ENCODE results near the gene HSD11B1L.
"Not testable (repeated sequence)": the region's sequence is repeated elsewhere in the genome, so short reads cannot be mapped to it uniquely, and the experiment has no call there.

Gene HSD11B1L

DNA sequence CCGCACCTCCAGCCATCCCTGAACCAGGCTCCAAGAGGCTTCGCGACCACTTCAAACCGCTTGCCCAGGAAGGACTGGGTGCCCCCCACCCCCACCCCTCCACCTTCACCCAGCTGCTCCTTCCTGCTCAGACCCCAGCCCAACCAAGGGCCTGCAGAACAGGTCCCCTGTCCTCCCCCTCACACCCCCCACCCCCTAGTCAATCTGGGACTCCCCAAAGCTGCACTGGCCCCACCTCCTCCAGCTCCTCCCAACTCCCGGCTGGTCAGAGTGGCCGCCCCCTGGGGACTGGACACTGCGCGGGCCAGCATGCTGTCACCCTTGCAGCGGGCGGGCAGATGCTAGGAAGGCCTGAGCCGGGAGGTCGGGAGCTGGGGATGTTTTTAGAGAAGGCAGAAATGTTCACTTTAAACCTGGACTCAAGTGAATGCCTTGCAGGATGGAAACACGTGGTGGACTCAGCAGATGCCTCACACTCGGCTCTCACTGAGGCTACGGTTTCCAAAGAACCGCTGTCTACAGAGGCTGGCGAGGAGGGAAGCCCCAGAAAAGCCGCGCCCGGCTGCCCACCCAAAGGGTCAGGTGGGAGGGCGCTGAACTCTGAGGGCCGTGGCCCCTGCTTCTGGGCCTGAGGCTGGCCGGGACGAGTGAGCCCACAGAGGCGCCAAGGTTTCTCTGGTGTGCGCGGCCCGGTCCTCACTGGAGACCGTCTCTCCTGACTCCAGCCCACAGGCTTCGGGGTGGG is 17.2 kb downstream of the HSD11B1L start:
- DNase-seq, result no peak

DNA sequence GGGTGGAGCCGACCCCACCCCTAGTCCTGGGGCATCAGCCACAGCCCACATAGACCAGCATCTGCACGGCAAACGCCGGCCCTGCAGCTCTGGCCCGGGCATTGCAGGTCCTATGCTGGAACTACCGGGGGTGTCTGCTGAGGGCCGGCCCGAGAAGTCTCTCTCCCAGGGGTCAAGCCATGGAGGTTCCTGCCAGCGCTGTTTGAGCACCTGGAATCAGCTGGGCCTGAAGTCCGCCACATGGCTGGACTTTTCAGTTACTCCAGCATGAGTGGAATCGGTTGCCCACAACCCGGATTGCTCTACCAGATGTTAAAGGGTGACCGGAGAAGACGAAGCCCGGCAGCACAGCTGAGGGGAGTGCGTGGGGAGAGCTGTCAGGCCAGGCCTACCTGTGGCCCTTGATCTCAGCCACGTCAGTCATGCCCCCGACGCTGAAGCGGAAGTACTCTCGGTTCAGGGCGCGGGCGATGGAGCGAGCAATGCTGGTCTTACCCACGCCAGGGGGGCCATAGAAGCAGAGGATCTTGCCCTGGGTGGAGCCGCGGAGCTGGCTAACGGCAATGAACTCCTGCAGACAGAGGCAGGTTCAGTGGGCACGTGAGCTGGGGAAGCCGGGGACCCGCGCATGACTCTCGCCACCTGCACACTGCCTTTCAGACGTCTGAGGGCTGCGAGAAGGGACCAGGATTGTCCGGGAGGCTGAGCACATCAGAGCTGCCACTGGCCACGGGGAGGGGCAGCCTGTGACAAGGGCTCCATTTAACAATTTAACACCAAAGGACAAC is 18.0 kb downstream of the HSD11B1L start:
- no peak for DNase-seq

GRCh38 chr19:5700455-5701092 is 19.7 kb downstream of the HSD11B1L start:
- no peak for DNase-seq

GRCh38 chr19:5702053-5702410 is 21.2 kb downstream of the HSD11B1L start:
- DNase-seq, result not testable (repeated sequence)

GRCh38 chr19:5703819-5704818 is 23.3 kb downstream of the HSD11B1L start:
- no peak for DNase-seq

GRCh38 chr19:5705552-5705951 is 24.7 kb downstream of the HSD11B1L start:
- DNase-seq, result no peak

DNA sequence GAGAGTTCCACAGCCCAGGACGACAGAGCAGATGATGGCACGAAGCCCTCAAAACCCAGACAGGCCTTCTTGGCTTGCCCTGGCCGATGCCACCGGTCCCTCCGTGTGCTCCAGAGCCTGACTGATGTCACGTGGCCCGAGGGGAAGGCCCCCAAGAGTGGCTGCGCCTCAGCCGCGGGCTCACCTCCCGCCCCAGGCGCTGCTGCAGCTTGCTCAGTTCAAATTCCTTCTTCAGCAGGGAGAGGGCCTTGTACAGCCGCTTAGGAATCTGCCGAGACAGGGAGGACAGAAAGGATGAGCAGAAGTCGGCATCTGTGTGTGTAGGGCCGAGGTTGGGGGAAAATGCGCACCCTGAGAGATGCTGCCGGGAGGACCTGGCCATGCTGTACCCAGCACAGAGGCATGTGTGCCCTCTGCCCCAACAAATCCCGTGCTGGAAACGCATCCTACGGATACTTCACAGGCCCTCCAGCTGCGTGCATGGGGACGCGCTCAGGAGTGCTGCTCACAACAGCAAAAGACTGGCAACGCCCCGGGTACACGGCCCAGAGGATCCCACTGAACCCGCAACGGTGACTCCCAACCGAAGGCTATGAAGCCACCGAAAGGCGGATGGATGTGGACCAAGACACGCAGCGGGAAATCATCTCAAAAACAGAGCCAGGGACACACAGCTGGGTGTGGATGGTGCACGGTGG is 26.2 kb downstream of the HSD11B1L start:
- no peak for DNase-seq

- DNase-seq, result no peak
Measured at GRCh38 chr19:5707576-5708575, 27.0 kb downstream of the HSD11B1L start.

DNA sequence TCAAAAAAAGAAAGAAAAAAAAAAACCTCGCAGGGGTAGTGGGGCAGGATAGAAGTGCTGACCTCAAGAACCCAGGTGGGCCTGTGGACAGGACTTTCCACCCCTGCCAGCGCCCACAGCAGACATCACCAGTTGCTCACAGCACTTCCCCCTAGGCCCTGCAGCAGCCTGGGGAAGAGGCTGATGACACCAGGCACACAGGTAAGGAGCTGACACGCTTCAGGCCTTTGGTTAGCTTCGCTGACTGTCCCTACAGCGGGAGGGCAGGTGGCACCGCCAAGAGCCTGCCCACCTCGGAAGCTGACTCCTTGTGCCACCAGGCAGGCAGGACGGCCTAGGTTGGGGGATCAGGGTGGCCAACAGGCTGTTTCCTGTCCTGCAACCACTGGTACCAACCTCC is 30.2 kb downstream of the HSD11B1L start:
- DNase-seq, result no peak

DNA sequence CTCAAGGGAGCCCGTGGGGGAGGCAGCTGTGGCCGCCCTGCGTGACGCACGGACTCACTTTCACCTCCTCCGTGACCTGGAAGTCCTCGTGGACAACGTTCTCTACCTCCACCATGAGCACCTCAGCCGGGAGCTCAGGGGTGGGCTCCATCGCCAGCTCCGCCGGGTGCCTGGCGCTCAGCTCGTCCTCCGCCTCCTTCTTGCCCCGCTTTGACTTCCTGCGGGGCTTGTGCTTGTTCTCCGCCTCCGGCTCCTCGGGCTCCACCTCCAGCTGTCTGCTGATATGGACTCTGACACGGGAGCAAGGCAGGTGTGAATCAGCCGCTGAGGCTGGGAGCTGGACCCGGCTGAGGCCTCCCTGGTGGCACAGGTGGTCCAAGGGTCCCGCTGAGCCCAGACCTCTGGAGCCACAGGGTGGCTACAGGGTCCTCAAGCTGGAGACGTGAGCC is 30.9 kb downstream of the HSD11B1L start:
- no peak for DNase-seq

GRCh38 chr19:5713228-5713627 is 32.4 kb downstream of the HSD11B1L start:
- DNase-seq, result no peak

DNA sequence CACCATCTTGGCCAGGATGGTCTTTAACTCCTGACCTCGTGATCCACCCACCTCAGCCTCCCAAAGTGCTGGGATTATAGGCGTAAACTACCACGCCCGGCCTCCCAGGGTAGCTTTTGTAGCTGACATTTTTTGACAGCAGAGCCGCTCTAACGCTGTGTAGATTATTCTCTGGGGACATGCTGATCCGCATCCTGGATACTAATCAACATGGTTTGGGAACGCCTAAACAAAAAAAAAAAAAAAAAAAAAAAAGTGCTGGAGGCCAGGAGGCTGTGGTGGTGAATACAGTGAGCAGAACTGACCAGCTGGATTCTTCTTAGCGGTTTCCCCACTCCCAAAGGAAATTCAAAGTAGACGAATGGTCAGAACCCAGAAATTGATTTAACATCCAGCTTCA is 34.0 kb downstream of the HSD11B1L start:
- no peak for DNase-seq

- no peak for DNase-seq
Measured at GRCh38 chr19:5717215-5717935, 36.5 kb downstream of the HSD11B1L start.

DNA sequence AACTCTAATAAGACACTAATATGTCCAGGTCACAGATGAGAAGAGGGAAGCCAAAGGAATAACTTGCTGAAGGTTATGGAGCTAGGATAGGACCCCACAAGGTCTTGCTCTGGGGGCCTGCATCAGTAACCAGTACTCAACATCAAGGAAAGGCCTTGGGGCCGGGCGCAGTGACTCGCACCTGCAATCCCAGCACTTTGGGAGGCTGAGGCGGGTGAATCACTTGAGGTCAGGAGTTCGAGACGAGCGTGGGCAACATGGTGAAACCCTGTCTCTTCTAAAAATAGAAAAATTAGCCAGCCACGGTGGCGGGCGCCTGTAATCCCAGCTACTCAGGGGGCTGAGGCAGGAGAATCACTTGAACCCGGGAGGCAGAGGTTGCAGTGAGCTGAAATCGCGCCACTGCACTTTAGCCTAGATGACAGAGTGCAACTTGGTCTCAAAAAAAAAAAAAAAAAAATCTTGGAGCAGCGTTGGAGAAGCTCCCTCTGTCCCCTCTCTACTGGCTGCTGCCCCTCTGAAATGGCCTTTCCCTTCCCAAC is 37.3 kb downstream of the HSD11B1L start:
- DNase-seq, result no peak

DNA sequence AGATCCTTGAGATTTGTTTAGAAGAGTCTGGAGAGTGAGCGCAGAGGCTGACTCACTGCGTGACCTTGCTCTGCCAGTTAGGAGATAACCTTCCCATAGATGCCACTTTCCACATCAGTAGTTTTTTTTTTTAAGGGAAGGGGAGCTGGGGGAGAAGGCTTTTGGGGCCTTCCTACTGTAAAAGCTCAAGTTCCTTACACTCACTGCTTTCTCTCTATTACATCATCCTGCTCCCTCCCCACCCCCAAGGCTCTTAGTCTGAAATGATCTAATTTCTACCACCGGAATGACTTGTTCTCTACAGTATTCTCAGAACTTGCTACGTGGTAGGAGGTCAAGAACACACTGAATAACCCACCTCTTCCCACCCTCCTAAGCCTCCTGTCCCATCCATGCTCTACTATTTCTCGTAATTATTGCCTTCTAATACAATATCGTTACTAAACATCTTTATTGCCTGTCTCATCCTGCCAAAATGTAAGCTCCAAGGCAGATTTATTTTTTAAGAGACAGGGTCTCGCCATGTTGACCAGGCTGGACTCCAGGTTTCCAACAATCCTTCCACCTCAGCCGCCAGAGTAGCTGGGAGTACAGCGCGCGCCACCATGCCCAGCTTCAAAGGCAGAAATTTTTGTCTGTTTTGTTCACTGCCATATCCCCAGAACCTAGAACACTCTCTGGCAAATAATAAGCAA is 37.9 kb downstream of the HSD11B1L start:
- DNase-seq, result no peak

DNA sequence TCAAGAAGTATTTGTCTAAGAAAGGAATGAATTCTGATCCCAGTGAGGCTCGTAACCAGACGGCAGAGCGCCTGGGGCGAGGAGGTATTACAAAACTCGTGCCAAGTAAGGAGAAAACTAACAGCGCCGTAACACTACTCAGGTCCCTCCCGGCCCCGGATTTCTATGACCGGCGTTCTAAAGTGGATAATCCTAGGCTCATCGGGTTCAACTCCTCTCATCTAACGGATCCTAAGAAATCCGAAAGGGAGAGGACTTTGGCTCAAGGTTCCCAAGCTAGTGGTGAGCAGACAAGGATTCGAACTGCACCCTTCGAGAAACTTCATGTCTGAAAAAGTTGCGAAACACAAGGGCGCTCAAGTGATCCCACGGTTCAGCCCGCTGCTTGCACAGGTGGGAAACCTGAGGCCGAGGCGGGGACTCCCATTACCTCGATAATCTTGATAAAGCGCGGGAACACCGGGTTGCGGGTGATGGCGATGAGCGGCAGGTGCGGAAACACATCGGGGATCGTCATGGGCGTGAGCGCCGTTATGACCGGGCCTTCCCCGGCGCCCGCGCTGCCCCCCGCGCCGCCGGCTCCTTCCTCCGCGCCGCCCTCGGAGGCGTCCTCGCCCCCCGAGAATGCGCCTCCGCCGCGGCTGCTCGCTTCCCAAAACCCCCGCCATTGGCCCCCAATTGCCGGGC is 38.6 kb downstream of the HSD11B1L start:
- DNase-seq, result no peak

Measured in anterior cingulate cortex (tissue), 58 donors.